Measurements from ENCODE around the gene HOXA10. TPM values are rescaled to one million over a fixed set of nuclear protein-coding genes. Genes with fewer than 3 reads are reported as not detected.

HOXA10 gene
- total RNA-seq, 1 experiment from 2014 or later = 22.1 TPM

- DNase-seq (ENCODE audit: low read depth) = peak; percentile 90
- in situ Hi-C loops (cut with HindIII; ENCODE audit: low pct_unique_long_range_greater_than_20kb, low sequenced_read_pairs) = no loop called here
These were observed 43.4 kb downstream of the HOXA10 start, which contains the start of gene HOXA4 for GRCh38 chr7:27130540-27131389. Gene HOXA4 (minus strand): TSS chr7:27130757. CDS start chr7:27130733, 24 bp downstream.

GRCh38 chr7:27129729-27130539 lies 44.2 kb downstream of the HOXA10 start:
- in situ Hi-C loops (cut with HindIII; ENCODE audit: low pct_unique_long_range_greater_than_20kb, low sequenced_read_pairs) = loop anchor here (5.0 kb wide), 1 partner anchor 32 kb away; no protein-coding TSS in a partner anchor
- DNase-seq (ENCODE audit: low read depth) = peak; percentile 28

GRCh38 chr7:27128776-27129728 lies 45.1 kb downstream of the HOXA10 start:
- in situ Hi-C loops (cut with HindIII; ENCODE audit: low pct_unique_long_range_greater_than_20kb, low sequenced_read_pairs) = loop anchor here (5.0 kb wide), 1 partner anchor 33 kb away; no protein-coding TSS in a partner anchor
- DNase-seq (ENCODE audit: low read depth) = peak; percentile 74

- peak; percentile 61 for DNase-seq (ENCODE audit: low read depth)
- in situ Hi-C loops (cut with HindIII; ENCODE audit: low pct_unique_long_range_greater_than_20kb, low sequenced_read_pairs) = loop anchor here (5.0 kb wide), 1 partner anchor 34 kb away; no protein-coding TSS in a partner anchor
These were observed 46.1 kb downstream of the HOXA10 start for GRCh38 chr7:27128034-27128433.

GRCh38 chr7:27126596-27127327 lies 47.4 kb downstream of the HOXA10 start:
- DNase-seq (ENCODE audit: low read depth) = peak; percentile 59
- in situ Hi-C loops (cut with HindIII; ENCODE audit: low pct_unique_long_range_greater_than_20kb, low sequenced_read_pairs) = loop anchor here (5.0 kb wide), 1 partner anchor 36 kb away; no protein-coding TSS in a partner anchor

GRCh38 chr7:27125986-27126394 lies 48.1 kb downstream of the HOXA10 start:
- in situ Hi-C loops (cut with HindIII; ENCODE audit: low pct_unique_long_range_greater_than_20kb, low sequenced_read_pairs) = loop anchor here (5.0 kb wide), 1 partner anchor 36 kb away; no protein-coding TSS in a partner anchor
- peak; percentile 84 for DNase-seq (ENCODE audit: low read depth)

GRCh38 chr7:27124902-27125689 lies 49.0 kb downstream of the HOXA10 start:
- DNase-seq (ENCODE audit: low read depth) = peak; percentile 73
- in situ Hi-C loops (cut with HindIII; ENCODE audit: low pct_unique_long_range_greater_than_20kb, low sequenced_read_pairs) = loop anchor here (5.0 kb wide), 1 partner anchor 37 kb away; no protein-coding TSS in a partner anchor

- in situ Hi-C loops (cut with HindIII; ENCODE audit: low pct_unique_long_range_greater_than_20kb, low sequenced_read_pairs) = no loop called here
- DNase-seq (ENCODE audit: low read depth) = peak; percentile 78
These were observed 49.8 kb downstream of the HOXA10 start for GRCh38 chr7:27124096-27124901.

GRCh38 chr7:27123477-27124053 lies 50.6 kb downstream of the HOXA10 start:
- in situ Hi-C loops (cut with HindIII; ENCODE audit: low pct_unique_long_range_greater_than_20kb, low sequenced_read_pairs) = no loop called here
- DNase-seq (ENCODE audit: low read depth) = peak; percentile 49

GRCh38 chr7:27123007-27123476 lies 51.1 kb downstream of the HOXA10 start:
- in situ Hi-C loops (cut with HindIII; ENCODE audit: low pct_unique_long_range_greater_than_20kb, low sequenced_read_pairs) = no loop called here
- DNase-seq (ENCODE audit: low read depth) = peak; percentile 55

GRCh38 chr7:27122077-27122910 lies 51.8 kb downstream of the HOXA10 start:
- DNase-seq (ENCODE audit: low read depth) = peak; percentile 79
- in situ Hi-C loops (cut with HindIII; ENCODE audit: low pct_unique_long_range_greater_than_20kb, low sequenced_read_pairs) = no loop called here

- no peak for DNase-seq (ENCODE audit: low read depth)
- in situ Hi-C loops (cut with HindIII; ENCODE audit: low pct_unique_long_range_greater_than_20kb, low sequenced_read_pairs) = no loop called here
These were observed 52.4 kb downstream of the HOXA10 start for GRCh38 chr7:27121684-27122076.
